OCI-LY1 (cell line): Measurements from ENCODE around the gene RERE.

Source experiments
- H2AFZ ChIP-seq: fragments of 200-600 bp; sonication (generic), shearing (Covaris generic); 2 replicates; pipeline ENCODE4 v1.6.0; 2014; ENCODE audit warnings: antibody characterized with exemption, mild to moderate bottlenecking, low read length
- H3F3A ChIP-seq: fragments of 200-600 bp; sonication (generic), shearing (Covaris generic); 2 replicates; pipeline ENCODE4 v1.6.0; 2014; ENCODE audit warnings: mild to moderate bottlenecking, antibody characterized with exemption, low read length, moderate library complexity; ENCODE audit not compliant: insufficient read depth
- H3K27ac ChIP-seq: fragments of 200-600 bp; sonication (generic); 2 replicates; pipeline ENCODE4 v1.5.1; 2014; ENCODE audit warnings: low read length, mixed run types, mild to moderate bottlenecking, low read depth; ENCODE audit not compliant: poor library complexity, severe bottlenecking
- H3K27me3 ChIP-seq: fragments of 200-600 bp; sonication (generic); 2 replicates; pipeline ENCODE4 v1.6.0; 2014; ENCODE audit warnings: antibody characterized with exemption, mild to moderate bottlenecking, low read length, moderate library complexity; ENCODE audit not compliant: insufficient read depth
- H3K36me3 ChIP-seq: fragments of 200-600 bp; sonication (generic); 2 replicates; pipeline ENCODE4 v1.6.1; 2014; ENCODE audit warnings: mild to moderate bottlenecking, antibody characterized with exemption, low read length, moderate library complexity, mixed read lengths; ENCODE audit not compliant: insufficient read depth
- H3K4me1 ChIP-seq: fragments of 200-600 bp; sonication (generic); 2 replicates; pipeline ENCODE4 v1.5.1; 2014; ENCODE audit warnings: mild to moderate bottlenecking, low read length, moderate library complexity; ENCODE audit not compliant: insufficient read depth, severe bottlenecking
- H3K4me2 ChIP-seq: fragments of 200-600 bp; sonication (generic), shearing (Covaris generic); 2 replicates; pipeline ENCODE4 v1.6.1; 2014; ENCODE audit warnings: low read length
- H3K4me3 ChIP-seq: fragments of 200-600 bp; sonication (generic); 2 replicates; pipeline ENCODE4 v1.5.1; 2014; ENCODE audit warnings: low read length, low read depth, mild to moderate bottlenecking, mixed read lengths; ENCODE audit not compliant: poor library complexity, severe bottlenecking
- H3K79me2 ChIP-seq: fragments of 200-600 bp; shearing (Covaris generic); 2 replicates; pipeline ENCODE4 v1.6.1; 2016; ENCODE audit warnings: mixed run types, low read length, mixed read lengths; ENCODE audit not compliant: insufficient read depth
- H3K9ac ChIP-seq: fragments of 200-600 bp; sonication (generic), shearing (Covaris generic); 2 replicates; pipeline ENCODE4 v1.6.1; 2014; ENCODE audit warnings: mild to moderate bottlenecking, low read length, mixed read lengths
- H3K9me2 ChIP-seq: fragments of 200-600 bp; sonication (generic), shearing (Covaris generic); 2 replicates; pipeline ENCODE4 v1.6.1; 2014; ENCODE audit warnings: low read depth, mild to moderate bottlenecking, low read length, mixed read lengths
- H3K9me3 ChIP-seq: fragments of 200-600 bp; shearing (Covaris generic); 2 replicates; pipeline ENCODE4 v1.6.1; 2014; ENCODE audit warnings: low read length, mixed read lengths
- H4K20me1 ChIP-seq: fragments of 200-600 bp; sonication (generic), shearing (Covaris generic); 2 replicates; pipeline ENCODE4 v1.6.0; 2016; ENCODE audit warnings: mild to moderate bottlenecking, low read length; ENCODE audit not compliant: insufficient read depth
- CTCF ChIP-seq: fragments of 200-600 bp; sonication (generic), shearing (Covaris generic); IDR thresholded peaks from 2 replicates; pipeline ENCODE4 v1.5.1; 2017; ENCODE audit warnings: mild to moderate bottlenecking, antibody characterized with exemption, low read length, moderate library complexity, mixed read lengths
- EZH2 ChIP-seq: fragments of 200-600 bp; sonication (generic), shearing (Covaris generic); IDR thresholded peaks from 2 replicates; pipeline ENCODE4 v1.8.0; 2017; ENCODE audit warnings: borderline replicate concordance, mixed run types, mild to moderate bottlenecking, antibody characterized with exemption, low read length, moderate library complexity, mixed read lengths

The RERE gene

GRCh38 chr1:8323706-8324105 lies 493.7 kb downstream of the RERE start:
- Histone ChIP-seq H3K9me2 (no peaks in the 10 kb centered on the region), H3F3A (no peaks in the 10 kb centered on the region), H3K27ac (no peak overlapping the region), H2AFZ (no peak overlapping the region), H3K4me2 (no peak overlapping the region), H3K27me3 (peaks cover 6% of the 10 kb centered on the region; the same call in 1 of the 2 replicates), H3K4me3 (no peak overlapping the region), H3K79me2 (no peaks in the 10 kb centered on the region), H3K4me1 (no peaks in the 10 kb centered on the region), H4K20me1 (no peaks in the 10 kb centered on the region), H3K9ac (no peak overlapping the region), H3K36me3 (no peaks in the 10 kb centered on the region), H3K9me3 (no peaks in the 10 kb centered on the region)
- TF ChIP-seq EZH2 (no peak), CTCF (no peak)

DNA sequence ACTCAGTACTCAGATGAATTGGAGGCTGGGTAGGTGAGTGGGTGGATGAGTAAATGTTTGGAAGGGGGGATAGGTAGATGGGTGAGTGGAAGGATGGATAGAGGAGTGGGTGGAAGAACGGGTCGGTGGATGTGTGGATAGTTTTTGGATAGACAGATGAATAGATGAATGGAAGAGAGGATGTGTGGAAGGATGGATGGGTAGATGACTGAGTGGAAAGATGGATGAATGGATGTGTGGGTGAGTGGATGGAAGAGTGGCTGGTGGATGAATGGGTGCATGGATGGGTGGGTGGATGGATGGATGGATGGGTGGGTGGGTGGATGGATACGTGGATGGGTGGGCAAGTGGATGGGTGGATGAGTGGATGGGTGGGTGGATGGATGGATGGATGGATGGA lies 495.8 kb downstream of the RERE start:
- Histone ChIP-seq H3K4me1 (peaks cover 7% of the 10 kb centered on the region), H4K20me1 (no peaks in the 10 kb centered on the region), H3K9me3 (no peaks in the 10 kb centered on the region), H3K27me3 (peaks cover 12% of the 10 kb centered on the region; the same call in 1 of the 2 replicates), H3F3A (no peaks in the 10 kb centered on the region), H2AFZ (no peak overlapping the region), H3K9me2 (no peaks in the 10 kb centered on the region), H3K79me2 (no peaks in the 10 kb centered on the region), H3K9ac (no peak overlapping the region), H3K4me3 (no peak overlapping the region), H3K36me3 (no peaks in the 10 kb centered on the region), H3K27ac (no peak overlapping the region), H3K4me2 (no peak overlapping the region)
- TF ChIP-seq CTCF, result no peak
- no peak for TF ChIP-seq EZH2

GRCh38 chr1:8318436-8318835 lies 499.0 kb downstream of the RERE start:
- no peak overlapping the region for H3K4me3 ChIP-seq
- H2AFZ ChIP-seq, result no peak overlapping the region
- H3K9me2 ChIP-seq, result no peaks in the 10 kb centered on the region
- H3K9ac ChIP-seq, result no peak overlapping the region
- H3K27ac ChIP-seq, result no peak overlapping the region
- H3F3A ChIP-seq, result no peaks in the 10 kb centered on the region
- H3K4me1 ChIP-seq, result peaks cover 7% of the 10 kb centered on the region
- H3K79me2 ChIP-seq, result no peaks in the 10 kb centered on the region
- H3K27me3 ChIP-seq, result peaks cover 7% of the 10 kb centered on the region; the same call in 1 of the 2 replicates
- TF ChIP-seq EZH2 (no peak), CTCF (no peak)
- H3K9me3 ChIP-seq, result no peaks in the 10 kb centered on the region
- no peaks in the 10 kb centered on the region for H3K36me3 ChIP-seq
- peak overlapping the region; percentile 51; the same call in 1 of the 2 replicates for H3K4me2 ChIP-seq
- no peaks in the 10 kb centered on the region for H4K20me1 ChIP-seq
